ENCODE data around the gene GBF1.
"Not testable (repeated sequence)": the region's sequence is repeated elsewhere in the genome, so short reads cannot be mapped to it uniquely, and the experiment has no call there.

GBF1 gene

GRCh38 chr10:102275343-102275742 lies 30.0 kb downstream of the GBF1 start:
- DNase-seq: no peak

- DNase-seq: no peak
These were observed 33.8 kb downstream of the GBF1 start for GRCh38 chr10:102279104-102279503.

GRCh38 chr10:102280397-102281101 lies 35.2 kb downstream of the GBF1 start:
- DNase-seq: peak; percentile 84

- DNase-seq: peak; percentile 64
These were observed 35.8 kb downstream of the GBF1 start for GRCh38 chr10:102281102-102281487.

GRCh38 chr10:102283488-102283887 lies 38.2 kb downstream of the GBF1 start:
- no peak for DNase-seq

- DNase-seq: no peak
These were observed 38.6 kb downstream of the GBF1 start for GRCh38 chr10:102283890-102284289.

- no peak for DNase-seq
These were observed 39.2 kb downstream of the GBF1 start for GRCh38 chr10:102284531-102284930.

GRCh38 chr10:102285133-102285532 lies 39.8 kb downstream of the GBF1 start:
- DNase-seq: no peak

- peak; percentile 46 for DNase-seq
These were observed 40.9 kb downstream of the GBF1 start for GRCh38 chr10:102286216-102286615.

GRCh38 chr10:102287538-102287937 lies 42.2 kb downstream of the GBF1 start:
- DNase-seq: no peak

- no peak for DNase-seq
These were observed 42.7 kb downstream of the GBF1 start for GRCh38 chr10:102287991-102288390.

GRCh38 chr10:102289356-102289755 lies 44.0 kb downstream of the GBF1 start:
- DNase-seq: no peak

GRCh38 chr10:102289840-102290239 lies 44.5 kb downstream of the GBF1 start:
- DNase-seq: no peak

- no peak for DNase-seq
These were observed 46.0 kb downstream of the GBF1 start for GRCh38 chr10:102291221-102291905.

- no peak for DNase-seq
These were observed 51.8 kb downstream of the GBF1 start for GRCh38 chr10:102297101-102297500.

- no peak for DNase-seq
These were observed 53.6 kb downstream of the GBF1 start for GRCh38 chr10:102298899-102299298.

- DNase-seq: no peak
These were observed 54.5 kb downstream of the GBF1 start for GRCh38 chr10:102299873-102300272.

- DNase-seq: peak; percentile 13
These were observed 55.0 kb downstream of the GBF1 start for GRCh38 chr10:102300278-102300843.

GRCh38 chr10:102300912-102301311 lies 55.6 kb downstream of the GBF1 start:
- DNase-seq: not testable (repeated sequence)

GRCh38 chr10:102301332-102301731 lies 56.0 kb downstream of the GBF1 start:
- DNase-seq: not testable (repeated sequence)

GRCh38 chr10:102302611-102303010 lies 57.3 kb downstream of the GBF1 start:
- DNase-seq: no peak

- DNase-seq: no peak
These were observed 60.7 kb downstream of the GBF1 start for GRCh38 chr10:102306006-102306405.

- DNase-seq: no peak
These were observed 61.4 kb downstream of the GBF1 start for GRCh38 chr10:102306710-102307109.

- not testable (repeated sequence) for DNase-seq
These were observed 63.0 kb downstream of the GBF1 start for GRCh38 chr10:102308318-102308717.

Data from NCI-H82 (cell line).